Ishikawa (cell line): Measurements from ENCODE around the gene SPDYE4.
A peak's percentile ranks its signal among the peaks of the same experiment; 100 is the strongest.

Source experiments
- CEBPB ChIP-seq: IDR thresholded peaks from 2 replicates; pipeline ENCODE4 v1.6.1; 2012
- CREB1 ChIP-seq: IDR thresholded peaks from 2 replicates; pipeline ENCODE4 v1.6.1; 2012; ENCODE audit warnings: low read depth
- EGR1 ChIP-seq: IDR thresholded peaks from 2 replicates; pipeline ENCODE4 v1.6.1; 2012
- EP300 ChIP-seq: IDR thresholded peaks from 2 replicates; pipeline ENCODE4 v1.6.1; 2012; ENCODE audit warnings: borderline replicate concordance
- FOXM1 ChIP-seq: IDR thresholded peaks from 2 replicates; pipeline ENCODE4 v1.6.1; 2012; ENCODE audit warnings: low read depth, borderline replicate concordance
- NFIC ChIP-seq: IDR thresholded peaks from 2 replicates; pipeline ENCODE4 v1.6.1; 2012
- RAD21 ChIP-seq: IDR thresholded peaks from 2 replicates; pipeline ENCODE4 v1.6.1; 2012; ENCODE audit warnings: low read depth
- REST ChIP-seq: IDR thresholded peaks from 2 replicates; pipeline ENCODE4 v1.6.1; 2012; ENCODE audit warnings: low read depth, mild to moderate bottlenecking
- TAF1 ChIP-seq: IDR thresholded peaks from 2 replicates; pipeline ENCODE4 v1.6.1; 2012; ENCODE audit warnings: low read depth, mild to moderate bottlenecking
- TEAD4 ChIP-seq: IDR thresholded peaks from 2 replicates; pipeline ENCODE4 v1.6.1; 2012
- YY1 ChIP-seq: IDR thresholded peaks from 2 replicates; pipeline ENCODE4 v1.6.1; 2012; ENCODE audit warnings: low read depth
- ZBTB7A ChIP-seq: IDR thresholded peaks from 2 replicates; pipeline ENCODE4 v1.6.1; 2012; ENCODE audit warnings: low read depth
- TF ChIP-seq, protein P1 (sequence below): IDR thresholded peaks from 2 replicates; pipeline ENCODE4 v1.6.1; 2012
- TF ChIP-seq, protein P2 (sequence below): IDR thresholded peaks from 2 replicates; pipeline ENCODE4 v1.6.1; 2012

- TF ChIP-seq CREB1: no peak
- TF ChIP-seq EGR1: no peak
- no peak for TF ChIP-seq RAD21
- no peak for TF ChIP-seq NFIC
- TF ChIP-seq CEBPB: peak; percentile 42; the same call in 1 of the 2 replicates
- no peak for TF ChIP-seq ZBTB7A
- TF ChIP-seq TAF1: no peak
- TF ChIP-seq FOXM1: no peak
- TF ChIP-seq REST: no peak
- no peak for TF ChIP-seq YY1
- TF ChIP-seq EP300: no peak
- TF ChIP-seq TEAD4: no peak
- TF ChIP-seq, protein P1, sequence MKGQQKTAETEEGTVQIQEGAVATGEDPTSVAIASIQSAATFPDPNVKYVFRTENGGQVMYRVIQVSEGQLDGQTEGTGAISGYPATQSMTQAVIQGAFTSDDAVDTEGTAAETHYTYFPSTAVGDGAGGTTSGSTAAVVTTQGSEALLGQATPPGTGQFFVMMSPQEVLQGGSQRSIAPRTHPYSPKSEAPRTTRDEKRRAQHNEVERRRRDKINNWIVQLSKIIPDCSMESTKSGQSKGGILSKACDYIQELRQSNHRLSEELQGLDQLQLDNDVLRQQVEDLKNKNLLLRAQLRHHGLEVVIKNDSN: no peak
- TF ChIP-seq, protein P2, sequence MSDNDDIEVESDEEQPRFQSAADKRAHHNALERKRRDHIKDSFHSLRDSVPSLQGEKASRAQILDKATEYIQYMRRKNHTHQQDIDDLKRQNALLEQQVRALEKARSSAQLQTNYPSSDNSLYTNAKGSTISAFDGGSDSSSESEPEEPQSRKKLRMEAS: no peak
Observed at GRCh38 chr17:8791910-8792270, 33.5 kb upstream of the SPDYE4 start.
